ENCODE measurements around the gene PPM1F.

GRCh38 chr22:21995660-21996059 lies 43.0 kb upstream of the PPM1F start:
- TF ChIP-seq CTCF (IDR thresholded peaks at IDR 0.05; ENCODE audit: insufficient read depth, low read length, poor library complexity, severe bottlenecking) (no peak), EZH2phosphoT487 (conservative IDR thresholded peaks at IDR 0.05; ENCODE audit: low read length) (no peak)

Data from SU-DHL-6 (cell line).